Stimulated activated CD4-positive, alpha-beta T cell treated with anti-CD3 and anti-CD28 coated beads, Interleukin-4, amount 100 ng/mL, for 4 hours (primary cell): ENCODE measurements around the gene PPP2R1A.
A peak's percentile ranks its signal among the peaks of the same experiment; 100 is the strongest.

Experiments
- DNase-seq, 2 experiments: peaks; one replicate each; pipeline ENCODE4 v3.0.0-alpha.2; 2020

PPP2R1A gene

DNA sequence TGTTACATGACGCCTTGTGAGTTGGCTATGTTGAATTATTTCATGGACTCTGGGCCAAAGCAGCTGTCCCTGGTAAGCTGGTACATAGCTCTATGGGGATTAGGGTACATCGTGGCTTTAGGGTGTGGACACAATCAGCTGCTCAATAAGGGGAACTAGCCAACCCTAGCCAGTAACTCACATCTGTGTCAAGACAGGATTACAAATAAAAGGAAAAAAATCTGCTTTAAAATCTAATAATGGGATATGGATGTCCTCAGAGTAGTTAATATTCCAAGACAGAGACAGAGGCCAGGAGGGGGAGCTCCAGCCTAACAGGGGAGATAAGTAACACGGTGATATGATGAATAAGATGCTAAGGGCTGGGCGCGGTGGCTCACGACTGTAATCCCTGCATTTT lies 58.4 kb downstream of the PPP2R1A start:
- peak; percentile 56 to 64 for DNase-seq

DNA sequence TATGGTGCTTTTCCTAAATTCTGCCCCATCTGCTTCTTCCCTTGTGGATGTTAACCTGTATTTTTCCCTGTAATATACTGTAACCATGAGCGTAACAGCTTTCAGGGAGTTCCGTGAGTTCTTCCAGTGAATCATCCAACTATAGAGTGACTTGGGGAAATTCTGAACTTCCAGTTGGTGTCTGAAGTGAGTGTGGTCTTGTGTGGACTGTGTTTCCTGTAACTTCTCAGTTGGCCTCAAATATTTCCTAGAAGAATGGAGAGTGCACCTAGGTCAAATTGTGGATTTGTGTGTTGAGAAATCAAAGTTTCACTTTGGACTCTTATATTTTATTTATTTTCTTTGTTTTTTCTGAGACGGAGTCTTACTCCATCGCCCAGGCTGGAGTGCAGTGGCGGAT lies 68.6 kb downstream of the PPP2R1A start:
- DNase-seq: no peak

DNA sequence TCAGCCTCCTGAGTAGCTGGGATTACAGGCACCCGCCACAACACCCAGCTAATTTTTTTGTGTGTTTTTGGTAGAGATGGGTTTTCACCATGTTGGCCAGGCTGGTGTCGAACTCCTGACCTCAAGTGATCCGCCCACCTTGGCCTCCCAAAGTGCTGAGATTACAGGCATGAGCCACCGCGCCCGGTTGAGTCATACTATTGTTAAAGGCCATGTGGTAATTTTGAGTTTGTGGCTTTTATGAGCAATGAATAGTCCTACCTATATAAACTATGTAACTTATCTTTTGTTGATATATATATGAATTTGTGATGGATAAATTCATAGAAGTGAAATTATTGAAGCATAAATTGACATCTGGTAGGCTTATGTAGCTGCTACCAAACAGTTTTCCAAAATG lies 75.7 kb downstream of the PPP2R1A start:
- peak in 1 of 2 experiments; percentile 5 for DNase-seq

DNA sequence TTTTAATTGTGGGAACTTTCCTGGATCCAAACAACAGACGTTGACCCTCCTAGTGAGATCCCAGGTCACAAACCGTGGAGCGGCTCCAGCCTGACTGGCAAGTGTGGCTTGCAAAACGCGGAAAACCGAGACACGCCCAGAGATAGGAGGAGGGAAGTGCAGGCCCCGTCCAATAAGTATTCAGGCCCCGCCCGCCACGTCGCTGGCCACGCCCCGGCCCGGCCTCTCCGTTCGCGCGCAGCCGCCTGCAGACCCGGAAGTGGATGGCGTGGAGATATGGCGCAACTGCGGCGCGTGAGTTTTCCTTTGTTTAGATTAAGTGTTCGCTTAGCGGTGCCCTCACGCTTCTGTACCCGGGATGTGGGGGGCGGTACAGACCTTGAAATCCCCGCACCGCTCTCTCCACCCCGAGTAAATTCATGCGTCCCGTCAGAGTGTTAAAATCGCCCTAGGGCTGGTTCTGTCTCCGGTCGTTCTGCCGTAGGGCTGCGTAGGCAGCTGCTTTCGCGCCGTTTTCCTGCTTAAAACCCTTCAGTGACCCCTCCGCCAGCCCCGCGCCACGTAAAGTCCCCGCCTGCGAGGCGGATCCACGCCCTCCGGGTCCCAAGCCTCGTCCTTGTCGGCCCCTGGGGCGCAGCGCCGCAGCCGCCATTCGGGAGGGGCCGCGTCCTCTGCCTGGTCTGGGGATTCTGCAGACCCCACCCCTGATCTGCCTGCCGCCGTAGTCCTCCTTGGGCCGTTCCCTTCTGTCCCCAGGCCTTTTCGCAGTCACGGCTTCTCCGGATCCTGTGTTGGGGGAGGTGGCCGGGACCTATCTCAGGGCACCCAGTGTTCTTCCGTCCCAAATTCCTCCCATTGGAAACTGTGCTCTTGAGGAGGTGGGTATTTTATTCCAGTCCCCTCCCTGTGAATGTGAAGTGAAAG lies 79.7 kb downstream of the PPP2R1A start, which contains the start of gene ZNF766:
Gene ZNF766 (plus strand): TSS at position 250 of the 924 bp plus-strand sequence. CDS start 27 bp downstream, at position 277.
- peak; percentile 95 to 98 for DNase-seq

DNA sequence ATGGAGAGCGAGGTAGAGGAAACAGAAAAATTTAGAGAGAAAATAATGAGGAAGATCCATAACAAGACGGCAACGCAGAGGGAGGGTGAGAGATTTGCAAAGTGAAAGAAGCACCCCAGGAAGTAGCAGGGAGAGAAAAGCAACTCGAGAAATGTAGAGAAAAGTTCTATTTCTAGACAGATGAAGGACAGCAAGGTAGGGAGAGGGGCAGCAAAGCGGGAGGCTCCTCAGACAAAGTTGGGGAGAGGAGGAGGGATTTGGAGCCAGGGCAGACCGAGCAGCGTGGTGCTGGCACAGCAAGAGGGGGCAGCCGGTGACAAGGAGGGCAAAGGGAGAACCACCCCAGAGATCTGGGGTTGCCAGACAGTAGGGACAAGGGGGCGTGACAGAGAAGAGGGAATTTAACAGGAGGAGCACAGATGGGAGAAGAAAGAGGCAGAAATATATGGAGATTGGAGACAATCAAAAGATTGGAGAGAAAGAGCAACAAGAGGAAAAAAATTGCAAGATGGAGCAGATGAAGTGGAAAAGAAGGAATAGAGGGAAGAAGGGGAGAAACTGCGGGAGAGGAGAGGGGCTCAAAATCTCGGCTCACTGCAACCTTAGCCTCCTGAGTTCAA lies 80.5 kb downstream of the PPP2R1A start:
- no peak for DNase-seq

DNA sequence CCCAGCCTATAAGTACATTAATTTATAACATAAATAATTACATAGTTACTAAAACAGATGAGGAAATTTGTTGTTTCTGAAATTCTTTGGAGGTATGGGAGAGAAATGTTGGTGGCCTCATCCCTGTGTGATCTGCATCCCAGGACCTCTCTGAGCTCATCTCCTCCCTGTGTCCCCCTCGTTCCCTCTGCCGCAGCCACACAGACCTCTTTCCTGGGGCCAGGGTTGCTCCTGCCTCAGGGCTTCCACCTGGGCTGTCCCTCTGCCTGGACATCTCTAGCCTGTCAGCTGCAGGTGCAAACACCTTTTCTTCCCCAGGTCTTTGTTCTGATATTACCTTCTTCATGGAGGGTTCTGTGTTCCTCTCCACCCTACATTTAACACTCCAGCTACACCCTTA lies 83.4 kb downstream of the PPP2R1A start:
- no peak for DNase-seq

DNA sequence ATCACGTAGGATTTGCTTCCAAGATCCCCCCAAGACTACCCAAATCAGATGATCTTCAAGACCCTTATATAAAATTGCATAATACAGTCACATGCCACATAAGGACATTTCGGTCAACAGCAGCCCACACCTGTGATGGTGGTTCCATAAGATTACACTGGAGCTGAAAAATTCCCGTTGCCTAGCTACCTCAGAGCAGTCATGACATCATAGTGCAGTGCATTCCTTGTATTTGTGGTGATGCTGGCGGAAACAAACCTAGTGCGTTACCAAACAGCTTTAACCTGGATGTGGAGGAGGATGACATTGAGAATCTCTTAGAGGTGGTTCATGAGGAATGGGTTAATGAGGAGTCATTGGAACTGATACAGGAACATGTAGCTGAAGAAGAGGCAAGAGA lies 84.3 kb downstream of the PPP2R1A start:
- DNase-seq: no peak

DNA sequence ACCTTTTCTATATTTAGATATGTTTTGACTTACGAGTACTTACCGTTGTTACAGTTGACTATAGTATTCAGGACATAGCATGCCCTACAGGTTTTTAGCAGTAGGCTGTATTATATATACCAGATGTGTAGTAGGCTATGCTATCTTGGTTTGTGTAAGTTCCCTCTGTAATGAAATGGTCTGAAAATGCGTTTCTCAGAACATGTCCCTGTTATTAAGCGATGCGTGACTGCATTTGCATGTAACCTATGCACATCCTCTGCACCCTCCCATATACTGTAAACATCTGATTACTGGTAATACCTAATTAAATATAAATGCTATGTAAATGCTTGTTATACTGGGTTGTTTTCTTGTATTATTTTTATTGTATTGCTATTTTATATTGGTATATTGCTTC lies 86.1 kb downstream of the PPP2R1A start:
- no peak for DNase-seq

DNA sequence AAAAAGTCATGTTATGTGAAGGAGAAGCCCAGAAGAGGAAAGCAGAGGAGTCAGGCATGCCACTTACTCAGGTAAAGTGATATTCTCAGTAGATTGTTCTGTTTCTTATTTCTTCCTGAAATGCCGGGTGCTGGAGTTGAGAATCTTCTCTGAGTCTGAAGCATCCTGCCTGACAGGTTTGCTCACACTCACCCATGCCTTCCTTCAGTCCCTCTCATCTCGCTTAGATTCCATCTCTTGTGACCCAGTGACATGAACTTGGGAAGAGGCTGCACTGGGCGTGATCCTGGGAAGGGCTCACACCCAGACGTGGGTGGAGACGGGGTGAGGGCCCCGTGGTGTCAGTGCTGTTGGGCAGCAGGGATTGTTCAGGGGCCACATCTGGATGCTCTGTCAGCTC lies 87.6 kb downstream of the PPP2R1A start:
- DNase-seq: no peak
